Stimulated activated CD8-positive, alpha-beta memory T cell treated with anti-CD3 and anti-CD28 coated beads, Interleukin-15, amount 100 ng/mL, for 4 hours (primary cell): ENCODE results near the gene IQGAP2.
"Not testable (repeated sequence)": the region's sequence is repeated elsewhere in the genome, so short reads cannot be mapped to it uniquely, and the experiment has no call there.

Experiments used
- DNase-seq, 2 donors: peaks; one replicate each; pipeline ENCODE4 v3.0.0-alpha.2; 2020; ENCODE audit warnings: low read depth in 2 of 2

IQGAP2 gene

GRCh38 chr5:76657091-76657490 is 254.0 kb downstream of the IQGAP2 start:
- DNase-seq: no peak

GRCh38 chr5:76657683-76658311 is 254.7 kb downstream of the IQGAP2 start:
- no peak for DNase-seq

GRCh38 chr5:76660360-76660759 is 257.3 kb downstream of the IQGAP2 start:
- DNase-seq: no peak

- DNase-seq: no peak
Observed at GRCh38 chr5:76662521-76662920, 259.4 kb downstream of the IQGAP2 start.

GRCh38 chr5:76663573-76663972 is 260.5 kb downstream of the IQGAP2 start:
- DNase-seq: no peak

GRCh38 chr5:76664079-76664478 is 261.0 kb downstream of the IQGAP2 start:
- DNase-seq: no peak

GRCh38 chr5:76667495-76667894 is 264.4 kb downstream of the IQGAP2 start:
- DNase-seq: no peak

GRCh38 chr5:76669245-76669644 is 266.2 kb downstream of the IQGAP2 start:
- DNase-seq: no peak

GRCh38 chr5:76670508-76670907 is 267.4 kb downstream of the IQGAP2 start:
- DNase-seq: no peak

GRCh38 chr5:76672242-76672641 is 269.2 kb downstream of the IQGAP2 start:
- DNase-seq: no peak

GRCh38 chr5:76673125-76673524 is 270.0 kb downstream of the IQGAP2 start:
- DNase-seq: no peak

- DNase-seq: no peak
Observed at GRCh38 chr5:76674330-76675066, 271.4 kb downstream of the IQGAP2 start.

GRCh38 chr5:76675364-76675763 is 272.3 kb downstream of the IQGAP2 start:
- DNase-seq: no peak

GRCh38 chr5:76677849-76678472 is 274.9 kb downstream of the IQGAP2 start:
- DNase-seq: no peak

GRCh38 chr5:76679231-76679630 is 276.1 kb downstream of the IQGAP2 start:
- DNase-seq: no peak

- DNase-seq: not testable (repeated sequence)
Observed at GRCh38 chr5:76680826-76681225, 277.7 kb downstream of the IQGAP2 start.

- no peak for DNase-seq
Observed at GRCh38 chr5:76681287-76681686, 278.2 kb downstream of the IQGAP2 start.

- no peak for DNase-seq
Observed at GRCh38 chr5:76682387-76682786, 279.3 kb downstream of the IQGAP2 start.

GRCh38 chr5:76683816-76684731 is 281.0 kb downstream of the IQGAP2 start:
- DNase-seq: no peak

GRCh38 chr5:76684756-76685519 is 281.9 kb downstream of the IQGAP2 start:
- DNase-seq: no peak

GRCh38 chr5:76685704-76686103 is 282.6 kb downstream of the IQGAP2 start:
- no peak for DNase-seq
